Measurements from ENCODE around the gene ARFGAP1.

- TF ChIP-seq CTCF (IDR thresholded peaks at IDR 0.05; ENCODE audit: borderline replicate concordance, extremely low read depth, low read length, poor library complexity, severe bottlenecking) (no peak), EZH2 (IDR thresholded peaks at IDR 0.05; ENCODE audit: borderline replicate concordance, low read depth, low read length, severe bottlenecking) (no peak)
These were observed 42.7 kb downstream of the ARFGAP1 start for GRCh38 chr20:63315240-63315689.

Measured in DND-41 (cell line).